G401 (cell line): ENCODE data around the gene METTL5. TPM values are rescaled to one million over a fixed set of nuclear protein-coding genes. Genes with fewer than 3 reads are reported as not detected.
"Not testable (repeated sequence)": the region's sequence is repeated elsewhere in the genome, so short reads cannot be mapped to it uniquely, and the experiment has no call there.

ENCODE experiments used
- DNase-seq: peaks from one replicate; pipeline ENCODE4 v3.0.0-alpha.2; 2015; ENCODE audit warnings: low spot score
- in situ Hi-C: cut with HindIII; loops from 2 replicates; pipeline ENCODE4 v1.10.0; 2016; ENCODE audit warnings: low sequenced_read_pairs, mixed read lengths
- total RNA-seq: library from RNA; depleted of rRNA; stranded (reverse); fragments of >200 nt; shearing (Covaris generic); gene quantifications from 2 replicates; pipeline ENCODE4 v1.2.3, GENCODE V29; 2014

METTL5 gene
- total RNA-seq, 1 experiment from 2014 or later, result 85.8 TPM

DNA sequence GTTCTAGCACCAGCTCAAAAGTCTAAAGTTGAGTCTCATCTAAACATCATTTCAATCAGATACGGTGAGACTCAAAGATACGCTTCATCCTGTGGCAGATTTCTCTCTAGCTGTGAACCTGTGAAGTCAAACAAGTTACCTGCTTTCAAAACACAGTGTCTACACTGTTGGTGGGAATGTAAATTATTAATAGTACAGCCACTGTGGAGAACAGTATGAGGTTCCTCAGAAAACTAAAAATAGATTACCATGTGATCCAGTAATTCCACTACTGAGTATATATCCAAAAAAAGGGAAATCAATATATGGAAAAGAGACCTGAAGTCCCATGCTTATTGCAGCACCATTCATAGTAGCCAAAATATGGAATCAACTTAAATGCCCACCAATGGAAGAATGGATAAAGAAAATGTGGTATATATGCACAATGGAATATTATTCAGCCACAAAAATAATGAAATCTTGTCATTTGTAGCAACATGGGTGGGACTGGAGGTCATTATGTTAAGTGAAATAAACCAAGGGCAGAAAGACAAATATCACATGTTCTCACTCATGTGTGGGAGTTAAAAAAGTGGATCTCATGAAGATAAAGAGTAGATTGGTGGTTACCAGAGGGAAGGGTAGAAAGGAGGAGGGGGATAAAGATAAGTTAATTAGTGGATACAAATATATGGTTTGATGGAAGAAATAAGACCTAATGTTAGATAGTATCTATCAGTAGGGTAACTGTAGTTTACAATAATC lies 14.2 kb upstream of the METTL5 start:
- in situ Hi-C loops, result no loop called here

GRCh38 chr2:169834401-169834800 lies 9.7 kb upstream of the METTL5 start:
- no peak for DNase-seq
- in situ Hi-C loops, result no loop called here

More for the DNA sequence above, 14.2 kb upstream of the METTL5 start:
- DNase-seq, result no peak

GRCh38 chr2:169828141-169828811 lies 3.6 kb upstream of the METTL5 start:
- DNase-seq, result peak; percentile 70
- in situ Hi-C loops, result no loop called here

DNA sequence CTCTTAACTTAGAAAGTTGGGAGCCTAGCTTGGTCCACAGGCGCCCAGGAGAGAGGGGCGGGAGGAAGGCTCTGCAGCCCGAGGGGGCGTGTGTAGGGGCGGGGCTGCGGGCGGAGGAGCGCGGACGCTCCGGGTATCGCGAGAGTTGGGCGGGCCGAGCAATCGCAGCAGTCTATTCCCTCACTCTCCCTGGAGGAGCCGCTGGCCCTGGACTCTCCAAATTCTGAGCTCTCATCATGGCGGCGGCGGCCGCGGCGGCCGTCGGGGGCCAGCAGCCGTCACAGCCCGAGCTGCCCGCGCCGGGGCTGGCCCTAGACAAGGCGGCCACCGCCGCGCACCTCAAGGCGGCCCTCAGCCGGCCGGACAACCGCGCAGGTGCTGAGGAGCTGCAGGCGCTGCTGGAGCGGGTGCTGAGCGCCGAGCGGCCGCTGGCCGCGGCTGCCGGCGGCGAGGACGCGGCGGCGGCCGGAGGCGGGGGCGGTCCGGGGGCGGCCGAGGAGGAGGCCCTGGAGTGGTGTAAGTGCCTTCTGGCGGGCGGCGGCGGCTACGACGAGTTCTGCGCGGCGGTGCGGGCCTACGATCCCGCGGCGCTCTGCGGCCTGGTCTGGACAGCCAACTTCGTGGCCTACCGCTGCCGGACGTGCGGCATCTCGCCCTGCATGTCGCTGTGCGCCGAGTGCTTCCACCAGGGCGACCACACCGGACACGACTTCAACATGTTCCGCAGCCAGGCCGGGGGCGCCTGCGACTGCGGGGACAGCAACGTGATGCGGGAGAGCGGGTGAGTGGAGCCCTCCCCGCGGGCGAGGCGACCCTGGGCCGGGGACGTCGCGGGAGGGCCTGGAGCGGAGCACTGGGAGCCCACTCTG lies 2.8 kb upstream of the METTL5 start, which contains the start of gene UBR3:
Gene UBR3, plus strand, starts transcription at position 183 of the 869 bp plus-strand sequence. Its CDS starts 54 bp downstream, at position 237.
- DNase-seq, result peak; percentile 91
- in situ Hi-C loops, result no loop called here

GRCh38 chr2:169823996-169824372 lies 721 bp downstream of the METTL5 start:
- in situ Hi-C loops, result no loop called here
- DNase-seq, result no peak

- no peak for DNase-seq
- in situ Hi-C loops, result no loop called here
These were observed 1.8 kb downstream of the METTL5 start for GRCh38 chr2:169822785-169823392.

DNA sequence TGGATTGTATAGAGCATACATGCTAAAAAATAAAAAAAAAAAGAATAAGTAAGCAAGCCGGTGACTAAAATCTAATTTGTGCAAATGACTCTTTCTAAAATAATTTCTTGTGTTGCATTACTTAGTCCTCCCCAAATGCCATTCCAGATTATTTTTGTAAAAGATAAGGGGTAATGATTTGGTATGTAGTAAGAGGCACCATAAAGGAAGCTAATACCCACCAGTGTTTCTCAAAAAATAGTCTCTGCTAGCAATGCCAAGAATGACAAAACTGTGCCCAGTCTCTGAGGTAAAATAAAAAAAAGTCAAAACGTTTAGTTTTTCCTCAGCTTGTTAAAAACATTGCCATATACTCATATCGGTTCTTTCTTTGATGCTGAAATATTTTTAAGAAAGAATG lies 2.7 kb downstream of the METTL5 start:
- no peak for DNase-seq
- in situ Hi-C loops, result no loop called here

- DNase-seq, in situ Hi-C loops: not testable (repeated sequence)
These were observed 4.6 kb downstream of the METTL5 start for GRCh38 chr2:169820101-169820500.

- no peak for DNase-seq
- in situ Hi-C loops, result no loop called here
These were observed 5.6 kb downstream of the METTL5 start for GRCh38 chr2:169819106-169819505.

- in situ Hi-C loops, result no loop called here
- DNase-seq, result no peak
These were observed 6.5 kb downstream of the METTL5 start for GRCh38 chr2:169818241-169818640.

- DNase-seq, in situ Hi-C loops: not testable (repeated sequence)
These were observed 7.3 kb downstream of the METTL5 start for GRCh38 chr2:169817369-169817768.

DNA sequence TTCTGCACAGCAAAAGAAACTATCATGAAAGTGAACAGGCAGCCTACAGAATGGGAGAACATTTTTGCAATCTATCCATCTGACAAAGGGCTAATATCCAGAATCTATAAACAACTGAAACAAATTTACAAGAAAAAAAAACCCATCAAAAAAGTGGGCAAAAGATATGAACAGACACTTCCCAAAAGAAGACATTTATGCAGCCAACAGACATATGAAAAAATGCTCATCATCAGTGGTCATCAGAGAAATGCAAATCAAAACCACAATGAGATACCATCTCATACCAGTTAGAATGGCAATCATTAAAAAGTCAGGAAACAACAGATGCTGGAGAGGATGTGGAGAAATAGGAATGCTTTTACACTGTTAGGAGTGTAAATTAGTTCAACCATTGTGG lies 7.7 kb downstream of the METTL5 start:
- in situ Hi-C loops, result not testable (repeated sequence)

GRCh38 chr2:169815849-169816248 lies 8.9 kb downstream of the METTL5 start:
- DNase-seq, result no peak
- in situ Hi-C loops, result no loop called here

More for the DNA sequence above, 7.7 kb downstream of the METTL5 start:
- DNase-seq, result not testable (repeated sequence)

DNA sequence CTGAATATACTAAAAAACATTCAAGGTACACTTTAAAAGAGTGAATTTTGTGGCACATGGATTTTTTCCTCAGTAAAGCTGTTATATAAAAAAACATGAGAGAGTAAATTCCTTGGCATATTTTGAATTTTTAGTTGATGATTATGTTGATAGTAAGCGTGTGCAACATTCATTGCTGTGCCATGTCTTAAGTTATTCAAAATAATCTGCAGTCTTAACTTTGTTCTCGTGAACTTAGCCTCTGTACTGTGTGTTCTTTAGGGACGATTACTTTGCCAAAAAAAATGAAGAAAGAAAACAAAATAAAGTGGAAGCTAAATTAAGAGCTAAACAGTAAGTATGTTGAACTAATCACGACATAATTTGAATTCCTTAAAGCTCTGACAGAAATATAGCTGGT lies 16.5 kb downstream of the METTL5 start:
- DNase-seq, result no peak
- in situ Hi-C loops, result no loop called here

DNA sequence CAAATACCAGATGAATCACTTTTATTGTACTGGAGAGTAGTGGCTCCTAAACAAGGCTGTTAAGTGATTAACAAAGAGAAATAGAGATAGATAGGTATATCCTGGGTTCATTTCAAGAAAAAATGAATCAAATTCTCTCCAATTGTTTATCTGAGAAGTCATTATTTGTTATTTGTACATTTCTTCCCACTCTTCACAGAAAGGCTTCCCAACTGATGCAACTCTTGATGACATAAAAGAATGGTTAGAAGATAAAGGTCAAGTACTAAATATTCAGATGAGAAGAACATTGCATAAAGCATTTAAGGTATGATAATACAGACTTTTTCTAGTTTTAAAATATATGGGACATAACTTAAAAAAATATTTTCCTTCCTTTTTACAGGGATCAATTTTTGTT lies 18.1 kb downstream of the METTL5 start:
- in situ Hi-C loops, result no loop called here
- DNase-seq, result no peak

DNA sequence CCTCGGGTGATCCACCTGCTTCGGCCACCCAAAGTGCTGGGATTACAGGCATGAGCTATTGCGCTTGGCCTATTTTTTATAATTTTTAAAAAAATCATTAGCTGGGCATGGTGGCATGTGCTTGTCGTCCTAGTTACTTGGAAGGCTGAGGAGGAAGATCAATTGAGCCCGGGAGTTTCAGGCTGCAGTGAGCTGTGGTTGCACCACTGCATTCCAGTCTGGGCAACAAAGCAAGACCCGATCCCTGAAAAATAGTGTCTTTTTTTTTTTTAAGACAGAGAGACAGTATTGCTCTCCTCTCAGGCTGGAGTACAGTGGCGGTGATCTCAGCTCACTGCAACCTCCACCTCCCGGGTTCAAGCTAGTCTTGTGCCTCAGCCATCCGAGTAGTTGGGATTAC lies 21.2 kb downstream of the METTL5 start:
- in situ Hi-C loops, result no loop called here
- no peak for DNase-seq

- in situ Hi-C loops, result no loop called here
- DNase-seq, result peak; percentile 94
These were observed 25.8 kb downstream of the METTL5 start, which contains the start of gene SSB for GRCh38 chr2:169798718-169799592. TSS of gene SSB (plus strand) at chr2:169798871. CDS start at chr2:169800961, 2,090 bp downstream.

DNA sequence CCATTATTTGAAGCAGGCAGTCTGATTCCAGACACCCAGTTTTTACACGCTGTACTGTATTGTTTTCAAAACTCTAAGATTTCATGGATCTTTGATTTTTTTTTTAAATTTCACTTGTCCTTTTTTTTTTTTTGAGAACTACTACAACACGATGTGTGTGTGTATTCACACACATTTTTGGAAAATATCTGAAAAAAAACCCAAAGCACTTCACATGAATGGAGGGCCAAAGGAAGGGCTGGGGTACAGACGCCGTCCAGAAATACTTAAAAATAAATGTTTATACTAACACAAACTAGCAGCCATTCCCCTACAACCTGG lies 26.3 kb downstream of the METTL5 start:
- in situ Hi-C loops, result no loop called here
- no peak for DNase-seq
